ENCODE data around the gene RIPPLY1.

- TF ChIP-seq CTCF (IDR thresholded peaks at IDR 0.05) (no peak), ZFX (IDR thresholded peaks at IDR 0.05; ENCODE audit: borderline replicate concordance) (no peak)
Observed at GRCh38 chrX:106863697-106864096, 39.4 kb downstream of the RIPPLY1 start.

All from 22Rv1 (cell line).